RWPE2 (cell line): Measurements from ENCODE around the gene SBF1.

Experiments
- ATAC-seq: fragments of 200-7000 bp; cut with Tn5 transposase; 3 replicates; pipeline ENCODE4 v1.9.1; 2021; ENCODE audit warnings: low read depth
- DNase-seq: peaks from one replicate; pipeline ENCODE4 v3.0.0-alpha.2; 2020; ENCODE audit warnings: low spot score
- H3K27ac ChIP-seq: fragments of 450-650 bp; 2 replicates; pipeline ENCODE4 v1.5.1; 2017; ENCODE audit warnings: mild to moderate bottlenecking; ENCODE audit not compliant: poor library complexity, severe bottlenecking
- H3K27me3 ChIP-seq: fragments of 250-450 bp; sonication (Bioruptor Pico); 2 replicates; pipeline ENCODE4 v1.5.1; 2021; ENCODE audit warnings: mild to moderate bottlenecking, moderate library complexity; ENCODE audit not compliant: insufficient read depth, poor library complexity, severe bottlenecking
- H3K36me3 ChIP-seq: fragments of 250-450 bp; sonication (Bioruptor Pico); 2 replicates; pipeline ENCODE4 v1.5.1; 2020; ENCODE audit warnings: low read depth, mild to moderate bottlenecking, moderate library complexity
- H3K4me1 ChIP-seq: fragments of 250-450 bp; sonication (Bioruptor Pico); 2 replicates; pipeline ENCODE4 v1.5.1; 2021; ENCODE audit warnings: mild to moderate bottlenecking, moderate library complexity; ENCODE audit not compliant: insufficient read depth, poor library complexity, severe bottlenecking
- H3K4me3 ChIP-seq: fragments of 250-450 bp; sonication (Bioruptor Pico); 2 replicates; pipeline ENCODE4 v1.5.1; 2021; ENCODE audit warnings: mild to moderate bottlenecking, moderate library complexity; ENCODE audit not compliant: severe bottlenecking
- H3K9me3 ChIP-seq: fragments of 250-450 bp; sonication (Bioruptor Pico); 2 replicates; pipeline ENCODE4 v1.5.1; 2021; ENCODE audit warnings: mild to moderate bottlenecking, moderate library complexity; ENCODE audit not compliant: severe bottlenecking
- CTCF ChIP-seq: fragments of 450-650 bp; IDR thresholded peaks from one replicate; pipeline ENCODE4 v1.5.1; 2017; ENCODE audit warnings: mild to moderate bottlenecking, moderate library complexity; ENCODE audit not compliant: poor library complexity, severe bottlenecking

SBF1 gene

DNA sequence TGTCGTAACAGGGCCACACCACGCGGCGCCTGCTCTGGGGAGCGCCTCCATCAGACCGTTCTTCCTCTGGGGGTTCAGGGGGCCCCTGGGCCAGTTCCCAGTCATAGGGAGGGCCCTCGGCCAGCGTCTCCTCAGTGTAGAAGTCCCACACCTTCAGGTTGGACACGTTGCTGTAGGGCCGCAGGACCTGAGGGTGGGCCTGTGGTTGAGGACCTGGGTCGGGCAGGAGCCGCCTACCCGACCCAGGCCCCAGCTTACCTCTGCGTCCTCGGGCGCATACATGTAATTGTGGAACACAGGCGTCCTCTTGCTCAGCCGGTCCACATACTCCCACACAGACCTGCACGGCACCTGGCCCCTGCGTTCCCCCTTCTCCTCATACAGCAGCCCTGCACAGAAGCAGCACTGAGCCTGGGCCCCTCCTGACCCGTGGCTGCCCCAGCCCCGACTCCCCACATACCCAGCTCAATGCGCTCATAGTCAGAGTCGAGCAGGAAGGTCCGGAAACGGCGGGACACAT is 20.2 kb downstream of the SBF1 start:
- no peak for TF ChIP-seq CTCF
- Histone ChIP-seq H3K27ac (no peak overlapping the region), H3K27me3 (no peaks in the 10 kb centered on the region), H3K36me3 (peaks cover 47% of the 10 kb centered on the region), H3K9me3 (no peaks in the 10 kb centered on the region), H3K4me1 (no peaks in the 10 kb centered on the region), H3K4me3 (no peak overlapping the region)
- DNase-seq, result no peak
- ATAC-seq, result no peak

- DNase-seq, result no peak
Observed at GRCh38 chr22:50452649-50453048, 22.2 kb downstream of the SBF1 start.

GRCh38 chr22:50447576-50448551 is 27.0 kb downstream of the SBF1 start:
- no peaks in the 10 kb centered on the region for H3K27me3 ChIP-seq
- no peak for TF ChIP-seq CTCF
- H3K4me3 ChIP-seq, result no peak overlapping the region
- peaks cover 28% of the 10 kb centered on the region for H3K36me3 ChIP-seq
- no peak overlapping the region for H3K27ac ChIP-seq
- no peaks in the 10 kb centered on the region for H3K9me3 ChIP-seq
- ATAC-seq (no peak), DNase-seq (no peak)
- no peaks in the 10 kb centered on the region for H3K4me1 ChIP-seq

More at GRCh38 chr22:50452649-50453048, 22.2 kb downstream of the SBF1 start:
- H3K4me3 ChIP-seq, result no peak overlapping the region
- no peak overlapping the region for H3K27ac ChIP-seq
- H3K9me3 ChIP-seq, result no peaks in the 10 kb centered on the region
- ATAC-seq, result no peak
- no peaks in the 10 kb centered on the region for H3K4me1 ChIP-seq
- TF ChIP-seq CTCF, result no peak
- H3K27me3 ChIP-seq, result no peaks in the 10 kb centered on the region
- H3K36me3 ChIP-seq, result peaks cover 46% of the 10 kb centered on the region

- TF ChIP-seq CTCF, result no peak
- Histone ChIP-seq H3K9me3 (no peaks in the 10 kb centered on the region), H3K27me3 (no peaks in the 10 kb centered on the region), H3K4me3 (no peak overlapping the region), H3K36me3 (peaks cover 27% of the 10 kb centered on the region), H3K27ac (no peak overlapping the region), H3K4me1 (no peaks in the 10 kb centered on the region)
- DNase-seq (no peak), ATAC-seq (no peak)
Observed at GRCh38 chr22:50446708-50447575, 27.9 kb downstream of the SBF1 start.
